GM18870 (cell line): ENCODE results near the gene DDX25.
"Not testable (repeated sequence)": the region's sequence is repeated elsewhere in the genome, so short reads cannot be mapped to it uniquely, and the experiment has no call there.

Experiments
- ATAC-seq: cut with Tn5 transposase; IDR thresholded peaks from one replicate; pipeline ENCODE4 v1.9.1; 2021; ENCODE audit warnings: moderate library complexity; ENCODE audit not compliant: unreplicated experiment

Gene DDX25

GRCh38 chr11:125902927-125903710 lies 1.2 kb upstream of the DDX25 start, which contains the start of gene PUS3:
TSS of gene PUS3 (minus strand) at chr11:125903206. CDS start at chr11:125896284, 6,922 bp downstream.
- peak; percentile 95 for ATAC-seq

GRCh38 chr11:125904678-125905077 lies 370 bp downstream of the DDX25 start:
- ATAC-seq, result no peak

GRCh38 chr11:125910226-125910849 lies 6.0 kb downstream of the DDX25 start:
- ATAC-seq, result no peak

- not testable (repeated sequence) for ATAC-seq
These were observed 10.3 kb downstream of the DDX25 start for GRCh38 chr11:125914601-125915000.

- no peak for ATAC-seq
These were observed 12.5 kb downstream of the DDX25 start for GRCh38 chr11:125916683-125917347.

- no peak for ATAC-seq
These were observed 14.0 kb downstream of the DDX25 start for GRCh38 chr11:125918140-125918840.

GRCh38 chr11:125921042-125921441 lies 16.7 kb downstream of the DDX25 start:
- ATAC-seq, result no peak

- no peak for ATAC-seq
These were observed 17.8 kb downstream of the DDX25 start for GRCh38 chr11:125922156-125922555.

GRCh38 chr11:125923012-125923579 lies 18.8 kb downstream of the DDX25 start:
- no peak for ATAC-seq

GRCh38 chr11:125923633-125924032 lies 19.3 kb downstream of the DDX25 start:
- ATAC-seq, result no peak

- ATAC-seq, result no peak
These were observed 20.2 kb downstream of the DDX25 start for GRCh38 chr11:125924384-125925007.

GRCh38 chr11:125925247-125925740 lies 21.0 kb downstream of the DDX25 start:
- ATAC-seq, result no peak

GRCh38 chr11:125925804-125926203 lies 21.5 kb downstream of the DDX25 start:
- ATAC-seq, result no peak

GRCh38 chr11:125926682-125927081 lies 22.4 kb downstream of the DDX25 start:
- no peak for ATAC-seq

- ATAC-seq, result no peak
These were observed 25.3 kb downstream of the DDX25 start for GRCh38 chr11:125929445-125930075.

- no peak for ATAC-seq
These were observed 25.8 kb downstream of the DDX25 start for GRCh38 chr11:125930076-125930450.

GRCh38 chr11:125931116-125931515 lies 26.8 kb downstream of the DDX25 start:
- no peak for ATAC-seq

GRCh38 chr11:125931668-125932067 lies 27.4 kb downstream of the DDX25 start:
- no peak for ATAC-seq

- ATAC-seq, result no peak
These were observed 28.0 kb downstream of the DDX25 start for GRCh38 chr11:125932301-125932700.
